HL-60/S4 treated with retinoic acid at 250 ng/mL for 4 days and 3 days (cell line): ENCODE results near the gene ELAVL1.
"Not testable (repeated sequence)": the region's sequence is repeated elsewhere in the genome, so short reads cannot be mapped to it uniquely, and the experiment has no call there.

Experiments
- in situ Hi-C: fragments of 300-500 bp; cut with MboI; formaldehyde crosslinking; loops from 2 replicates; pipeline ENCODE4 v1.7.0; 2022; ENCODE audit warnings: low sequenced_read_pairs

The ELAVL1 gene

DNA sequence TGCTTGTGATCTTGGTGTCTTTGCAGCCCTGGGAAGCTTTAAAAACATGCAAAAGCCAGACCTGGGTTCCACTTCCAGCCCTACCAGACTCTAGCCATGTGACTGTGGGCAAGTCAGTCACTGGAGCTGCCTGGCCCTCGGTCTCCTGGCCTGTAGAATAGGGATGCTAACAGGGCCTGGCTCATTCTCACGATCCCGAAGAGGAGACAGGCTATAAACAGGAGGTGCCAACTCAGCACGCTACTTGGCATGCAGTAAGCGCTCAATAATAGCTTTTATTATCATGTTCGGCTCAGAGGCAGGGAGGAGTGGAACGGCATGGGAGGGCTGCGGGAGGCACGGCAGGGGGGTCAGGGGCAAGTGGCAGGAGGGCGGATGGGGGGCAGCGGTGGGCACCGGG is 81.2 kb downstream of the ELAVL1 start:
- in situ Hi-C loops = no loop called here

DNA sequence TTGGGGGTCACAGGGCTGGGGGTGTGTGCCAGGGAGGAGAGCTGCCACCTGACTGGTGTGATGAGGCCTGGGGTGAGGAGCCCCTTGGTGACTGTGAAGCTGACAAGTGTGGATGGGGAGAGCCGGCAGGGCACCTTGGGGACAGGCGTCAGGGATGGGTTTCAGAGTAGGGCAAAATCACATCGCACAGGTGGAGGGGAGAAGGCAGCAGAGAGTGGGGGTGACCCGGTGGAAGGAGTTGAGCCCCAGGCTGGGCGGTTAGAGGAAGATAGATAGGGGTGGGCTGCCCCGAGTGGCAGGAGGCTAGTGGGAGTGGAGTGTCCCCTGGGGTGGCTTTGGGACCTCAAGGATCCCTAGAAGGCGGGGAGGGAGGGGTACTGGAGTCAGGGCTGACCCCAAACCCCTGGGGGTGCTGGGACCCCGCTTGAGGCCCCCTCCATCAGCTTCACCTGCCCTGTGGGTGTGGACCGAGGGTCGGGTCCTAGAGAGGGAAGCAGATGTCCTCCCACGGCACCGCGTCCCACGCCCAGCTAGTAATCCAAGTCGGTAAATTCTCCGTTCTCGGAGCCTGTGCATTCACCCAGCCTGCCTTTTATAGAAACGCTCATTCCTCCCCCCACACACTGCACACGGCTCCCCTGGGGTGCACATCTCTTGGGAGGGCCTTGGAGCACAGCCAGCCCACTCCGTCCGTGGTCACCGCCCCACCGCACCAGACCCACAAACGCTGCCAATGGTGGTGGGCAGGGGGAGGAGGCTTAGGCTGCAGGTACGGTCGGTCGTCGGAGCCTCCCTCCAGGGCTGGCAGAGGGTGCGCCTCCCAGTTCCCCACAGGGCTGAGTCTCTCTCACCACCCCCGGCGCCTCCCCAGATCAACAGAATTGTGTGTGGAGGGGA is 81.9 kb downstream of the ELAVL1 start:
- in situ Hi-C loops = no loop called here

GRCh38 chr19:7922836-7923195 is 82.6 kb downstream of the ELAVL1 start:
- in situ Hi-C loops = no loop called here

GRCh38 chr19:7921967-7922835 is 83.2 kb downstream of the ELAVL1 start:
- in situ Hi-C loops = no loop called here

GRCh38 chr19:7921302-7921966 is 84.0 kb downstream of the ELAVL1 start:
- in situ Hi-C loops = no loop called here

DNA sequence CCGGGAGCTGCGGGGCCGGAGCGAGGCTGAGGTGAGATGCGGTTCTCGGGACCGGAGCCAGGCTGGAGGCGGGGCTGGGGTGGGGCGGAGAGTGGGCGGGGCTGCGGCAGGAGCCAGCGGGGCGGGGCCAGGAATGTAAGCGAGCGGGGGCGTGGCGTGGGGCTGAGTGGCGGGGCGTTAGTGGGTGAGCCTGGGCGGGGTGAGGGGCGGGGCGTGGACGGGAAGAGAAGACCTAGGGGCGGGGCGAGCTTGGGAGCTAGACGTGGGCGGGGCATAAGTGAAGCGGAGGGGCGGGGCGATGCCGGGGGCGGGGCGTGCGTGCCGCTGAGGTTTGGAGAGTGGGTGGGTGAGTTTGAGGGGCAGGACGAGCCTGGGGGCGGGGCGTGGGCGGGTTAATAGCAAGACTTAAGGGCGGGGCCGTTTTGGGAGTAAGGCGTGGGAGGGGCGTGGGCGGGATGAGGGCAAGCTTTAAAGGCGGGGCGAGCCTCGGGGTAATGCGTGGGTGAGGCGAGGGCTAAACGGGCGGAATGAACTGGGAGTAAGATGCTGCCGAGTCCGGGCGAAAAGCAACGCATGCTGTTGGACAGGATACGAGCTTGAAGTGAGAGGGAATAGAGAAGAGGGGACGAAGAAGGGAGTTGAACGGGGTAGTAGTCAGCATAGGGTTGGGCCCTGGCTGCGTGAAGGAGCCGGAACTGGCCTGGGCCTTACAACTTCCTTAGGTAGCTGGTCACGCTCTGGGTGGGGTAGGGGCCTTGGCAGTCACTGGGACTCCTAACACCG is 84.7 kb downstream of the ELAVL1 start:
- in situ Hi-C loops = no loop called here

- in situ Hi-C loops = no loop called here
Measured at GRCh38 chr19:7919610-7920518, 85.6 kb downstream of the ELAVL1 start, which contains the start of gene SNAPC2. SNAPC2 (plus strand) TSS chr19:7920338; CDS start chr19:7920367, 29 bp downstream.

GRCh38 chr19:7918615-7919421 is 86.6 kb downstream of the ELAVL1 start:
- in situ Hi-C loops = no loop called here

DNA sequence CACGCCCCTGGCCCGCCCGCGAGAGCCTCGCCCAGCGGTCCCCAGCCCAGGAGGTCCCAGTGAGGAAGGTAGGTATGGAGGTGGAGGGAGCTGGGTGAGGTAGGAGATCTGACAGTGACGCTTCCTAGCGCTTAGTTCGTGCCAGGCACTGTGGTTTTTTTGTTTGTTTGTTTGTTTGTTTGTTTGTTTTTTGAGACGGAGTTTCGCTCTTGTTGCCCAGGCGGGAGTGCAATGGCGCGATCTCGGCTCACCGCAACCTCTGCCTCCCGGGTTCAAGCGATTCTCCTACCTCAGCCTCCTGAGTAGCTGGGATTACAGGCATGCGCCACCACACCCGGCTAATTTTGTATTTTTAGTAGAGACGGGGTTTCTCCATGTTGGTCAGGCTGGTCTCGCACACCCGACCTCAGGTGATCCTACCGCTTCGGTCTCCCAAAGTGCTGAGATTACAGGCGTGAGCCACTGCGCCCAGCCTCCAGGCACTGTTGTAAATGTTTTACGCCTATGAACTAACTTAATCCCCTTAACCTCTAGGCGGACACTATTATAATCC is 87.3 kb downstream of the ELAVL1 start:
- in situ Hi-C loops = not testable (repeated sequence)

- in situ Hi-C loops = no loop called here
Measured at GRCh38 chr19:7917267-7918061, 88.0 kb downstream of the ELAVL1 start.

- in situ Hi-C loops = no loop called here
Measured at GRCh38 chr19:7916955-7917266, 88.5 kb downstream of the ELAVL1 start.

DNA sequence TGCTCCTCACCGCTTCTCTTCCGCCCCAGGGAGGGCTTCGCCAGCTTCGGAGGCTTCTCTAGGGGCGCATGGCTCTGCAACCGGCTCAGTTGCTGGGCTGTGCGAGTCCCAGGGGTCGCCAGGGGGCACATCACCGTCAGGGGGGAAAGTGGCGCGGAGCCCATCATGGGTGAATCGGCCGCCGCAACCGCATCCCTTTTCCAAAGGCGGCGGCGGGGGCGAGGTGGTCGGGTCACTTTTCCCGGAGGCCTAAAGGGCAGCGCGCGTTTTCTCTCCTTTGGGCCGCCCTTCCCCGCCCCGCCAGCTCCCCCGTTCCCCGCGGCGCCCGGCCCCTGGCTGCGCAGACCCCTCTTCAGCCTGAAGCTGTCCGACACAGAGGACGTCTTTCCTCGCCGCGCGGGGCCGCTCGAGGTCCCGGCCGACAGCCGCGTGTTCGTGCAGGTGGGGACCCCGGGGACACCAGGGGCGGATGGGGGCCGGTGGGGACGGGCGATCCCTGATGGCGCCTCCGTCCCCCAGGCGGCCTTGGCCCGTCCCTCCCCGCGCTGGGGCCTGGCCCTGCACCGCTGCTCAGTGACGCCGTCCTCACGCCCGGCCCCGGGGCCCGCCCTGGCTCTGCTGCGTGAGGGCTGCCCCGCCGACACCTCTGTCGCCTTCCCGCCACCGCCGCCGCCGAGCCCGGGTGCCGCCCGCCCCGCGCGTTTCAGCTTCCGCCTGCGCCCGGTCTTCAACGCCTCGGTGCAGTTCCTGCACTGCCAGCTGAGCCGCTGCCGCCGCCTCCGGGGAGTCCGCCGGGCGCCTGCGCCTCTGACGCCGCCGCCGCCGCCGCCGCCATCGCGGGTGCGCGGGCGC is 89.1 kb downstream of the ELAVL1 start:
- in situ Hi-C loops = no loop called here

- in situ Hi-C loops = no loop called here
Measured at GRCh38 chr19:7915250-7916102, 90.0 kb downstream of the ELAVL1 start.

DNA sequence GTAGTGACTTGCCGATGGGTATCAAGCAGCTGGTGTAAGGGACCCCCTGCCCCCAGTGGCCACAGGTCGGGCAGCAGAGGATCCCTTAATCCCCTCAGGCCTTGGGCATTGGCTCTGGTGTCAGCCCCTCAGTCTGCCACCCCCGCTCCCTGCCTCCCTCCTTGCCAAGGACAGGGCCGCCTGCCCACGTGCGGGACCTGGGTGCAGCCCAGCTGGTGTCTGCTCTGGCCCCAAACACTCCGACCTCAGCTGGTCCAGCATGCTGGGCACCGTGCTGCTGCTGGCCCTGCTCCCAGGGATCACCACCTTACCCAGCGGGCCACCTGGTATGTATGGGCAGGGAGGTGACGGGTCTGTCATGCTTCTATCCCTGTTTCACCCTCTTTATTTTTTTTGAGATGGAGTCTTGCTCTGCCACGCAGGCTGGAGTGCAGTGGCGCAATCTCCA is 90.8 kb downstream of the ELAVL1 start, which contains the start of gene TGFBR3L:
TSS of gene TGFBR3L (plus strand) at position 233 of the 448 bp plus-strand sequence.
- in situ Hi-C loops = no loop called here

DNA sequence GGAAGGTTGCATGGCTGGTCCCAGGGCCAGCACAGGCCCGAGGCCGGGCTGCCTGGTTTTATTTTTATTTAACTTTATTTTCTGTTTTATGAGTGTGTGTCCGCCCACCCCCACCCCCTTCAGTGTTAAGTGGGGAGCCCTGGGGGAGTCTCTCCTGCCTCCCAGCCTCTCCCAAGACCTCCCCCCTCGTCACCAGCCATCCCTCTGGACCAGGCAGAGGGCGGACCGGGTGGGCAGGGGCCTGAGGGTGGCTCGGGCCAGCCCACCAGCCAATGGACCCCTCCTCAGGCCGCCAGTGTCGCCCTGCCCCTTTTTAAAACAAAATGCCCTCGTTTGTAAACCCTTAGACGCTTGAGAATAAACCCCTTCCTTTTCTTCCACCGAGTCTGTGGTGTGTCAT is 91.3 kb downstream of the ELAVL1 start:
- in situ Hi-C loops = no loop called here

GRCh38 chr19:7913652-7914051 is 91.8 kb downstream of the ELAVL1 start:
- in situ Hi-C loops = no loop called here
